GM12891 (cell line): ENCODE measurements around the gene TSHZ2.

Experiments
- PAX5 ChIP-seq: IDR thresholded peaks from 2 replicates; pipeline ENCODE4 v1.6.1; 2011; ENCODE audit warnings: low read length, moderate library complexity, mild to moderate bottlenecking; ENCODE audit not compliant: insufficient read depth, severe bottlenecking
- POLR2A ChIP-seq: IDR thresholded peaks from 2 replicates; pipeline ENCODE4 v1.6.1; 2011; ENCODE audit warnings: low read depth, low read length, control low read depth
- POLR2AphosphoS5 ChIP-seq: IDR thresholded peaks from 2 replicates; pipeline ENCODE4 v1.6.1; 2011; ENCODE audit warnings: low read depth, low read length, control low read depth
- SPI1 ChIP-seq: IDR thresholded peaks from 2 replicates; pipeline ENCODE4 v1.6.1; 2011; ENCODE audit warnings: low read depth, low read length, control low read depth
- TAF1 ChIP-seq: IDR thresholded peaks from 2 replicates; pipeline ENCODE4 v1.6.1; 2011; ENCODE audit warnings: low read depth, low read length, control low read depth

- TF ChIP-seq TAF1 (no peak), POLR2A (no peak), POLR2AphosphoS5 (no peak), PAX5 (no peak), SPI1 (no peak)
Observed at GRCh38 chr20:53100476-53100911, 128.3 kb downstream of the TSHZ2 start.
